Activated T-helper 2 cell treated with anti-CD3 and anti-CD28 coated beads, Interferon-gamma antibody, Interleukin-2, Interleukin-4, amounts not matched to agents 10 μg/mL and 5 μg/mL and 100 μg/mL, durations not matched to agents 14 hours and 24 hours and 36 hours (primary cell): ENCODE results near the gene JAG1. TPM values are rescaled to one million over a fixed set of nuclear protein-coding genes. Genes with fewer than 3 reads are reported as not detected.
"Not testable (repeated sequence)": the region's sequence is repeated elsewhere in the genome, so short reads cannot be mapped to it uniquely, and the experiment has no call there.

Experiments used
- DNase-seq: peaks from one replicate; pipeline ENCODE4 v3.0.0; 2021; ENCODE audit warnings: low spot score
- H3K27ac Mint-ChIP-seq: one replicate; pipeline ENCODE4 v1.8.0; 2021; ENCODE audit warnings: mixed read lengths
- H3K27me3 Mint-ChIP-seq: one replicate; pipeline ENCODE4 v1.8.0; 2021; ENCODE audit warnings: low read depth, mixed read lengths
- H3K36me3 Mint-ChIP-seq: one replicate; pipeline ENCODE4 v1.8.0; 2021; ENCODE audit warnings: low read depth, mixed read lengths
- H3K4me1 Mint-ChIP-seq: one replicate; pipeline ENCODE4 v1.8.0; 2021; ENCODE audit warnings: low read depth, mixed read lengths
- H3K4me3 Mint-ChIP-seq: one replicate; pipeline ENCODE4 v1.8.0; 2021; ENCODE audit warnings: low read depth, mild to moderate bottlenecking, moderate library complexity, mixed read lengths
- H3K9me3 Mint-ChIP-seq: one replicate; pipeline ENCODE4 v1.8.0; 2021; ENCODE audit warnings: mixed read lengths
- intact Hi-C: fragments of 100-400 bp; cut with micrococcal nuclease; formaldehyde crosslinking; loops from one replicate; pipeline ENCODE4 v1.15.1; 2023
- total RNA-seq: library from RNA; stranded (reverse); gene quantifications from 2 replicates; pipeline ENCODE4 v1.2.3, GENCODE V29; 2022

JAG1 gene
- total RNA-seq, 1 donor from 2014 or later = 2.8 TPM

DNA sequence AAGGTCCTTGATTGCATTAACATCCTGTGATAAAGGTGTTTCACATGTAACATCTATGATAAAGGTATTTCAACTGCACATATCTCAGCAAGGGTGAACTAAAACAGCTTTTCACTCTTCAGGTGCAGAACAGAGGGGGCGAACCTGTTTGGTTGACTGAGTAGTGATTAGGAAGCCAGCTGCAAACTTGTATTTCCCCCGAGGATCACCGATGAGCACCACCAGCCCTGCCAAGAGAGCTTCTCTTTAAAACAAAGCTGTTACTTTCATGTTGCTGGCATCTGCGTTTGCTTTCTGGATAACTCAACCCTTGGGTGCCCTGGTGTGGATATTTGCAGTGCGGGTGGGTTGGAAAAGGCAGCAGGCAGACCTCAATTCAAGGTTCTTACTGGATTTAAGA is 39.6 kb downstream of the JAG1 start:
- Mint-ChIP-seq H3K27ac (no peak overlapping the region), H3K27me3 (no peaks in the 10 kb centered on the region), H3K4me1 (no peaks in the 10 kb centered on the region), H3K36me3 (no peaks in the 10 kb centered on the region), H3K4me3 (no peak overlapping the region), H3K9me3 (no peaks in the 10 kb centered on the region)
- no peak for DNase-seq
- intact Hi-C loops = no loop called here

DNA sequence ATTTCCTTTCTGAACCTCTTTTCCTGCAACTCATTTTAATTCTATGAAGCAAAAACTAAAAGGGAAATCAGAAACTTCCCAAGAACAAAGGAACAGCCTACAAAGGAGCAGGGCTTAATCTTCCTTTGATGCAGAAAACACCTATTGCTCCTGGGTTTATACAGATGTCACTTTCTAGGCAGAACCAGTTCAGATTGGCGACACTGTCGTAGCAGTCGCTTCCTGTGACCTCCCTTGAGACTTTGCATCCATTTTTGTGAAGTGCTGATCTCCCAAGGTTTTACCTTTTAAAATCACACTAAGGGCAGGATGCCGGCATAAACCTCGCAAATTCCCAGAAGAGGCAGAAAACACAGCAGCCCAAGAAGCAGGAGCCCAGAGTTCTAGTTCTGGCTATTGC is 40.1 kb downstream of the JAG1 start:
- H3K4me3 Mint-ChIP-seq = no peak overlapping the region
- H3K27ac Mint-ChIP-seq = no peak overlapping the region
- intact Hi-C loops = no loop called here
- H3K4me1 Mint-ChIP-seq = no peaks in the 10 kb centered on the region
- no peaks in the 10 kb centered on the region for H3K27me3 Mint-ChIP-seq
- H3K9me3 Mint-ChIP-seq = no peaks in the 10 kb centered on the region
- DNase-seq = no peak
- H3K36me3 Mint-ChIP-seq = no peaks in the 10 kb centered on the region

DNA sequence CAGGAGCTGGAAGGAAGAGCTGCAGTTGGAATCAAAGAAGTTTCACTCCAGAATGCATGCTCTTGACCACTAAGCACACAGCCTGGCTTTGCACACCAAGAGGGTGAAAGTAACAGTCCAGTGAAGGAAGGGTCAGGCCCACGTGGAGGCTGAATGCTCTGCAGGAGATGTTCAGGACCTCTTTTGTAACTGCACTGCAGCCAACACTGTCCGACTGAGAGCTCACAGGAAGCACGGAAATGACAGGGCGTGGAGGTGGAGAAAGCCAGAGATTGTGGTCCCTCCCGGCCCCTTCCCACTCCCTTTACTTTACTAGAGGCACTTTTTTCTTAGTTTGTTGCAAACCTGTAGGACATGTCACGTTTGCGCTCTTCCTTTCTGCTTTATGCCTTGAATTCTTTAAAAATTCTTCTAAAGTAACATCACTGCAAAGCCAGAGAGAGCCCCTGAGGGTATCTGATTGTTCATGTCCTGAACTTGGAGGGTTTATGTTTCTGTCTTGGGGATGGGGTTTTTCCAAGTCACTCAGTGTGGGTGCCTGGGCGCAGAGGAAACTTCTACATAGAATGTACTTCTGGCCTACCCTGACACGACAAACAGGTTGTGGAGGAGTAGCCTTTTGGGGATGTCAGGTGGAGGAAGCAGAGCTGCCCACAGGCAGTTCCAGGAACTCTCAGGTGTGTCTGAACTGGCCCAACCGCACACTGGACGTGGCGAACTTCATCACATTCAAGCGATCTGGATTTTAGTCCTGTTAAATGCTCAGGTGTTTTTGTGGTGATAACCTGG is 40.9 kb downstream of the JAG1 start:
- Mint-ChIP-seq H3K4me3 (no peak overlapping the region), H3K27me3 (no peaks in the 10 kb centered on the region), H3K36me3 (no peaks in the 10 kb centered on the region), H3K9me3 (no peaks in the 10 kb centered on the region), H3K4me1 (no peaks in the 10 kb centered on the region), H3K27ac (no peak overlapping the region)
- intact Hi-C loops = no loop called here
- no peak for DNase-seq

DNA sequence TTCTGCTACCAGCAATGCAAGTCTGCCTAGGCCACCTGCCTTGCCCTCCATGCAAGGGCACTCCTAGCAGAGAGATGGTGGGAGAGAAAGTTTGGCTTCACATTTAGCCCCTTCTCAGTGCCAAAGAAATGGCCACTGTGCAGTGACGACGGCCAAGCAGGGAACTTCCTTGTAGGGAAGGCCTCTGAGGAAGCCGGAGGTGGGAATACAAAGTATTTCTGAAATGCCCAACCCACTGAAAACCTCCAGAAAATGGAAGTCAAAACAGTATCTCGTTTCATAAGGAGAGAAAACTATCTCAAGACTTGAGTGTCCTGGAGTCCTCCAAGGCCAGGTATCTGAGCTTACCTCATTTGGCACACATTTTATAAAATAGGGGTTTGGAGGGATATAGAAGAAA is 42.7 kb downstream of the JAG1 start:
- H3K36me3 Mint-ChIP-seq = no peaks in the 10 kb centered on the region
- intact Hi-C loops = no loop called here
- DNase-seq = no peak
- H3K27ac Mint-ChIP-seq = no peak overlapping the region
- no peaks in the 10 kb centered on the region for H3K4me1 Mint-ChIP-seq
- H3K9me3 Mint-ChIP-seq = no peaks in the 10 kb centered on the region
- no peaks in the 10 kb centered on the region for H3K27me3 Mint-ChIP-seq
- no peak overlapping the region for H3K4me3 Mint-ChIP-seq

DNA sequence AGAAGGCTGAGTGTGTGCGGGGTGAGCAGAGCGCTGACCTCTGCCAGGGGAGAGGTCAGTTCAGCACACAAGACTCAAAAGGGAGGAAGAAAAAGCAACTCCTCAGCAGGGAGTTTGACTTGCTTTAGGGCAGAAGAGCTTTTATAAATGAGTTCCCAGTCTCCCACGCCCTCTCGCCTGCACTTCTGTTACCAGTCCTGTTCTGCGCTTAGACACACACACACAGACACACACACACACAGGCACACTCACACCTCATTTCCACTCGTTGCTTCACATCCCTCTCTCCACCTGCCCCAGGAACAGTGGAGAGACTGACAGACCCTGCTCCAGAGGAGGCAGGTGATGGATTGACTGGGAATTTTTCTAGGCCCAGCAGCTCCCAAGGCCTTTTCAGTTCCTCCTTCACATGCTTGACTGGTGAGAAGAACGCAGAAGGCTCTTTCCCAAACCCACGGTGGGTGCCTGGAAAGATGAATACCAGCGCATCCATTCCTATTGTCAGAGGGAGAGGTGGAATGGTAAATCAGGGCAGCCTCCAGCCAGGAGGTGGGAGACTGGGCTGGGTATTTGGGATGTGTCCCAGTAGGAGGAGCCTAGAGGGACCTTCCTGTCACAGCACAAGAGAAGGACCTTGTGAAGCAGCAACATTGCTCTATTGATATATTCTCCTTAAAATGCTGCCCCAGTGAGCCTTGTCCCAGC is 43.7 kb downstream of the JAG1 start:
- no peak overlapping the region for H3K4me3 Mint-ChIP-seq
- no peaks in the 10 kb centered on the region for H3K9me3 Mint-ChIP-seq
- DNase-seq = no peak
- no peaks in the 10 kb centered on the region for H3K36me3 Mint-ChIP-seq
- intact Hi-C loops = no loop called here
- no peaks in the 10 kb centered on the region for H3K4me1 Mint-ChIP-seq
- no peaks in the 10 kb centered on the region for H3K27me3 Mint-ChIP-seq
- H3K27ac Mint-ChIP-seq = no peak overlapping the region

DNA sequence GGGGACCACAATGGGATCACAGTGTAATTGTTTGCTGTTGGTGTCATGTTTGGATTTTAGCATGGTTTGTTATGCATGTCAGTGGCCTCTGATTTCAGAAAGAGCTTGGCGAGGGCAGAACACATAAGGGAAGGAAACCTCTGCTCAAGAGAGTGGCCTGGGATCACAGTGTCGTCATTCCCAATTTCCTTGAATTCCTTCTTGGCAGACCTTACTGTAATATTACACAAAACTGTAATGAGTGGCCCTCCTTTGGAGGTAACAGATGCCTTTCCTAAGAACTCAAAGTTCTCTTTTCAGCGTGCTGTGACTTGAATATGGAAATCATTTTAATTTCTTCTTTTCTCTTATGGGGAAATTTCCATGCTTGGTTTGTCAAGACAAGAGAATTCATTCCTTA is 46.9 kb downstream of the JAG1 start:
- DNase-seq = no peak
- Mint-ChIP-seq H3K27ac (no peak overlapping the region), H3K4me1 (peaks cover 3% of the 10 kb centered on the region), H3K9me3 (no peaks in the 10 kb centered on the region), H3K4me3 (no peak overlapping the region), H3K36me3 (no peaks in the 10 kb centered on the region), H3K27me3 (no peaks in the 10 kb centered on the region)
- intact Hi-C loops = no loop called here

DNA sequence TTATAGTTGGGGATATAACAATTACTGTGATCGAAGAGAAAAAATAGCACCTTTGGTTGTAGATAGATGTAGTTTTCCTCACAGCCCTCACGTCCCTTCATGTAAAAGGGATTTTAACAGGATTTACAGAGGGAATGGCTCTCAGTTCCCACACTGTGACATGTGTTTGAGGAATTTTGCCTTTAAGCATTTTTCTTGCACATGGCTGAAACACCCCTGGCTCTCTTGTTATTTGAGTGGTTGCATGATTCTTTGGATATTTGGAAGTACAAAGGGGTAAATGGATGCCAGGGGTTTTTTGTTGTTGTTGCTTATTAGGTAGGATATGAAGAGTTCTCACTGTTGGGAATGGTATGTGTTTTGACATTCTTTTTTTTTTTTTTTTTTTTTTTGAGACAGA is 48.2 kb downstream of the JAG1 start:
- peaks cover 2% of the 10 kb centered on the region for H3K36me3 Mint-ChIP-seq
- peaks cover 3% of the 10 kb centered on the region for H3K4me1 Mint-ChIP-seq
- H3K9me3 Mint-ChIP-seq = no peaks in the 10 kb centered on the region
- no peak overlapping the region for H3K27ac Mint-ChIP-seq
- no peak overlapping the region for H3K4me3 Mint-ChIP-seq
- intact Hi-C loops = no loop called here
- DNase-seq = no peak
- H3K27me3 Mint-ChIP-seq = no peaks in the 10 kb centered on the region

DNA sequence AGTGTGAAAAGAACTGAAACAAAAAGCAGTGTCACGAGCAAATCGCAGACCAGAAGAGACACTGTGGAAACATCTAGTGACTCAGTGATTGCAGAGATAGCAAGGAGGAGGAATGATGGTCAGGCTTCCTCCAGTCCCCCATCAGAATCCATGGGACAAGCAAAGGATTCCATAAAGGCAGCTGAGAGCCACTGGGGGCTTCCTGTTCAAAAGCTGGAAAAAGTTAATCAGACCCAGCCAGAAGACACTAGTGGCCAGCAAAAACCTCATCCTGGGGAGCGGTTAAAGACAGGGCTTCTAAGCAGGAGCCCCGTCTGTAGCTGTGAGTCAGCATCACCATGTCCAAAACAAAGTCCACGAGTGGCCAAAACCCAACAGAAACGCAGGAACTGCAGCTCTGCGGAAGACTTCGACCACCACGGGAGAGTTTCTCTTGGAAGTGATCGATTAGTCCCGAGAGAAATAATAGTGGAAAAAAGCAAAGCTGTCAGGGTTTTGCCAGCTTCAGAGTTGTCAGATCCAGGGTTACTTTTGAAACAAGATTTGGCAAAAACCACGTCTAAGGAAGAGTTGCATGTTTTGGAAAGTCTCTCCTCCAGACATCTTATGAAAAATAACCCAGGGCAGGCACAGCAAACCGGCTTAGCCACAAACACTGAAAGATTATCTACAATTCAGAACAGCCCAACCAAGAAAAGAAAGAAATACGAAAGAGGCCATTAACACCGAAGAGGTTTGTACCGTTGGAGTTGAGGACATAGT is 51.0 kb downstream of the JAG1 start:
- no peak for DNase-seq
- Mint-ChIP-seq H3K9me3 (no peaks in the 10 kb centered on the region), H3K4me1 (peaks cover 3% of the 10 kb centered on the region), H3K4me3 (no peak overlapping the region), H3K27me3 (no peaks in the 10 kb centered on the region), H3K27ac (no peak overlapping the region), H3K36me3 (peaks cover 2% of the 10 kb centered on the region)
- intact Hi-C loops = no loop called here

DNA sequence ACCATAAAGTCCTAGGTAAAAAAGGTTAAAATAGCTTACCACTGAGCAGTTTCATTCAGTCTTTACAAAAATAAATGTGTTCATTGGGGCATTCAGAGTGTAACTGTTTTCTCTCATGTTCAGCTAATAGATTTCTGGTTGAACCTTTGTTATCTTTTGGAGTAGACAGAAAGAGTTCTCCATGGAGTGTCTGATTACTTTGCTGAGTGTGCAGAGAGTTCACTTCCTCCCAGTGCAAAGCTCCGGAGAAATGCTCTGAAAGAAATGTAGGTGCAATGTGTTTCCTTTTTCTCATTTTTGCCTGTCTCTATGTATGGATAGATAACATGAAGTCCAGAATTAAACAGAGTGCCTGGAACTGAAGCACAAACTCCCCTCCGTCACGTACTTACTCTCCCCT is 52.6 kb downstream of the JAG1 start:
- H3K4me3 Mint-ChIP-seq = no peak overlapping the region
- no peak for DNase-seq
- peaks cover 3% of the 10 kb centered on the region for H3K4me1 Mint-ChIP-seq
- no peak overlapping the region for H3K27ac Mint-ChIP-seq
- H3K36me3 Mint-ChIP-seq = peaks cover 2% of the 10 kb centered on the region
- no peaks in the 10 kb centered on the region for H3K9me3 Mint-ChIP-seq
- intact Hi-C loops = no loop called here
- H3K27me3 Mint-ChIP-seq = no peaks in the 10 kb centered on the region

DNA sequence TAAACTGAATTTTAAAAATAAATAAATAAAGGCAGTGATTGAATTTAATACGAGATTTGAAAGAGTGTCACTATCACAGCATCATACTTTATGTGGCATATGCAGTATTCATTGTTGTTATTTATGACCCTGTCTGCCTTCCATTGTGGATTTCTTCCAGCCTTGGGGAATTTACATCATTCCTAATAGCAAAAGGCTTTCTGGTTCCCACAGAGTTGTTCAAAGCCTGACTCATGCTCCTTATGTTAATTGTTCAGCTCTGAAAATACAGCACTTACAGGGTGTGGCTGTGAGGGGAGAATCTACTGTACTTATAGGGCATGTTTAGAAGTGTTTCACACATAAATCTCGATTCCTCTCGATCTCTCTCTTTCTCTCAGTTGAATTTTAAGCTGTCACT is 54.4 kb downstream of the JAG1 start:
- Mint-ChIP-seq H3K27me3 (no peaks in the 10 kb centered on the region), H3K4me1 (peaks cover 3% of the 10 kb centered on the region), H3K9me3 (no peaks in the 10 kb centered on the region), H3K27ac (no peak overlapping the region), H3K36me3 (peaks cover 6% of the 10 kb centered on the region), H3K4me3 (no peak overlapping the region)
- intact Hi-C loops = no loop called here
- no peak for DNase-seq

DNA sequence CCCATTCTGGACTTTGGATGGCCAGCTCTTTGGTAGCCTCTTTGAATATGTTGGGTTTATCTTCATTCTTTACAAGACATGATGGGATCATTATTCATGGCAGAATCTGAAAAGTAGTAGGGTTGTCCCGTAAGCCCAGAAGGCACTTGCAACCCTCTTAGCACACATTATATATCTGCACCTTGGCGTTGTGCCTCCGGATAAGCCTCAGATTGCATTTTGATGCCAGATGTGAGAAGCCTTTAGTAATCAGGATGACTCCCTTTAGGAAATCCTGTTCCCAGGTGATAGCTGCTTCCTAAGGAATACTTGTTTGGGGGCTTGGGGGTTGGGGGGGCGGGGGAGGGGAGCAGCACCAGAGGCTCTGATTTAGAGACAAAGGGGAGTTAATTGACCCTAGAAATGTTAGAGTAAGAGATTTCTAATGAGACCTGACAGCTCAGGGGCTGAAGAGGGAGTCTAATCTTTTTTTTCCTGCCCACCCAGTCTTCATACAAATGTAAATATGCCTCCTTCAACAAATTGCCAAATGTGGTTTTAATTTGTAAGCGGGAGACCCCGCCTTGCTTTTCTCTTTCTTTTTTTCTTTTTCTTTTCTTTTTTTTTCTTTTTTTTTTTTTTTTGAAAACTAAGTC is 55.1 kb downstream of the JAG1 start:
- H3K27me3 Mint-ChIP-seq = no peaks in the 10 kb centered on the region
- H3K4me1 Mint-ChIP-seq = peaks cover 3% of the 10 kb centered on the region
- H3K36me3 Mint-ChIP-seq = peaks cover 6% of the 10 kb centered on the region
- no peak for DNase-seq
- H3K4me3 Mint-ChIP-seq = no peak overlapping the region
- no peaks in the 10 kb centered on the region for H3K9me3 Mint-ChIP-seq
- no peak overlapping the region for H3K27ac Mint-ChIP-seq
- intact Hi-C loops = no loop called here

DNA sequence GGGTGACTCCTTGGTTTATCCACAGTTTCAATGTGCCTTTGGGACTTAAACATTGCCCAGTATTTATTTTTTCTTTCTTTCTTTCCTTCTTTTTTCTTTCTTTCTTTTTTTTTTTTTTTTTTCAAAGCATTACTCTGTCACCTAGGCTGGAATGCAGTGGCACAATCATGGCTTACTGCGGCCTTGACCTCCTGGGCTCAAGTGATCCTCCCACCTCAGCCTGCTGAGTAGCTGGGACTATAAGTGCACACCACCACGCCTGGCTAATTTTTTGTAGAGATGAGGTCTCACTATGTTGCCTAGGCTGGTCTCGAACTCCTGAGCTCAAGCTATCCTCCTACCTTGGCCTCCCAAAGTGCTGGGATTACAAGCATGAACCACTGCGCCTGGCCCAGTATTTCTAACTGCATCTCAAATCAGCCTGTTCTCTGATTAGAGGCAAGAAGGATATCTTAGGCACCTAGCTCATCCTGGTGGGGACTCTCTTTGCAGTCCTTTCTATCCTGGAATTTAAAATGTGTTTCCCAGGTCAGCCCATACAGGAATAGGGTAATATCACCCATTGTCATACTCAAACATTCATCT is 56.2 kb downstream of the JAG1 start:
- DNase-seq, H3K9me3 Mint-ChIP-seq, H3K36me3 Mint-ChIP-seq, intact Hi-C loops, H3K4me3 Mint-ChIP-seq, H3K4me1 Mint-ChIP-seq, H3K27ac Mint-ChIP-seq, H3K27me3 Mint-ChIP-seq: not testable (repeated sequence)
